Astrocyte of the cerebellum (primary cell): Measurements from ENCODE around the gene RPL37.
"Not testable (repeated sequence)": the region's sequence is repeated elsewhere in the genome, so short reads cannot be mapped to it uniquely, and the experiment has no call there.

Experiments
- DNase-seq: peaks from one replicate; pipeline ENCODE4 v3.0.0-alpha.2; 2011; ENCODE audit warnings: low read depth
- H3K4me3 ChIP-seq: 2 replicates; pipeline ENCODE4 v1.5.1; 2011; ENCODE audit warnings: mild to moderate bottlenecking, low read depth, low read length, moderate library complexity
- in situ Hi-C: cut with HindIII; loops from 2 replicates; pipeline ENCODE4 v1.10.0; 2017; ENCODE audit warnings: low sequenced_read_pairs
- TF ChIP-seq, protein P1 (sequence below): IDR thresholded peaks from 2 replicates; pipeline ENCODE4 v1.5.1; 2012; ENCODE audit warnings: low read length, low read depth, moderate library complexity, mild to moderate bottlenecking; ENCODE audit errors: missing control alignments

Gene RPL37

GRCh38 chr5:40873286-40873880 is 38.4 kb upstream of the RPL37 start:
- no peak for DNase-seq
- in situ Hi-C loops, result no loop called here
- TF ChIP-seq, protein P1, sequence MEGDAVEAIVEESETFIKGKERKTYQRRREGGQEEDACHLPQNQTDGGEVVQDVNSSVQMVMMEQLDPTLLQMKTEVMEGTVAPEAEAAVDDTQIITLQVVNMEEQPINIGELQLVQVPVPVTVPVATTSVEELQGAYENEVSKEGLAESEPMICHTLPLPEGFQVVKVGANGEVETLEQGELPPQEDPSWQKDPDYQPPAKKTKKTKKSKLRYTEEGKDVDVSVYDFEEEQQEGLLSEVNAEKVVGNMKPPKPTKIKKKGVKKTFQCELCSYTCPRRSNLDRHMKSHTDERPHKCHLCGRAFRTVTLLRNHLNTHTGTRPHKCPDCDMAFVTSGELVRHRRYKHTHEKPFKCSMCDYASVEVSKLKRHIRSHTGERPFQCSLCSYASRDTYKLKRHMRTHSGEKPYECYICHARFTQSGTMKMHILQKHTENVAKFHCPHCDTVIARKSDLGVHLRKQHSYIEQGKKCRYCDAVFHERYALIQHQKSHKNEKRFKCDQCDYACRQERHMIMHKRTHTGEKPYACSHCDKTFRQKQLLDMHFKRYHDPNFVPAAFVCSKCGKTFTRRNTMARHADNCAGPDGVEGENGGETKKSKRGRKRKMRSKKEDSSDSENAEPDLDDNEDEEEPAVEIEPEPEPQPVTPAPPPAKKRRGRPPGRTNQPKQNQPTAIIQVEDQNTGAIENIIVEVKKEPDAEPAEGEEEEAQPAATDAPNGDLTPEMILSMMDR, result no peak
- no peak overlapping the region for H3K4me3 ChIP-seq

- in situ Hi-C loops, H3K4me3 ChIP-seq, DNase-seq: not testable (repeated sequence)
Observed at GRCh38 chr5:40872253-40872652, 37.2 kb upstream of the RPL37 start.

DNA sequence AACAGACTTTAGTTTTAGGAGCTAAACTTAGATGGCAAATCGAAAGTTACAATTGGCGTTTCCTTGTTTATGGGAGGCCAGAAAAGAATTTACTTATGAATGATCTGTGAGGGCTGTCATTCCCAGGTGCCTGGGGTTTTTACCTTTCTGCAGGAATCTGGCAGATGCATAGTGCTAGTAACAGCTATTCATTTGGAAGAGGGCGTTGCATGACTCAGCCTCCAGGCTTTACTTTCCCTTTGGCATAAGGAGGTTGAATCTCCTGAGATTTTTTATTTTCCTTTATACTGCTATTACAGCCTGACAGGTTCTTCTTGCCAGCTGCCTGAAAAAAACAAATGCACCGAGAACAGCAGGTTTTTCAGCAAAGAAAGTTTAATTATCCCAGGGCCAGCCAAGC is 36.2 kb upstream of the RPL37 start:
- TF ChIP-seq, protein P1, result no peak
- no peak for DNase-seq
- H3K4me3 ChIP-seq, result no peak overlapping the region
- in situ Hi-C loops, result no loop called here

GRCh38 chr5:40869384-40869783 is 34.4 kb upstream of the RPL37 start:
- no peak for DNase-seq
- H3K4me3 ChIP-seq, result no peak overlapping the region
- in situ Hi-C loops, result no loop called here
- TF ChIP-seq, protein P1, result no peak

DNA sequence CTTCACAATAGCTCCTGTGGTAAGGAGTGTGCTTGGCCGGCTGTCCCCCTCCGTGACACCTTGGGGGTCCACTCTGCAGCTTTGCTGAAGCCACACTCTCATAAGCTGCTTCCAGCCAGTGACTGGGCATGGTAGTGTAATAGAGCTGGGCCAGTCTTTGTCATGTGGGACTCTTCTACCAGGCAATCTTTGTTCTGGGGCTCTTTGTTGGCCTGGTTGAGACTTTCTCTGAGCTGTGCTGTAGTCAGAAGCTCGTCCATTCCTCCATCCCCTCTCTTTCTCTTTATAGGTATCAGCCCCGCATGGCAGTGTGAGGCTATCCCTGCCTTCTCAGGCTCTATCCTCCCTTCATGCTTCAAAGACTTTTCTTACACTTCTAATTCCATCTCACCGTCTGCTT is 31.8 kb upstream of the RPL37 start:
- in situ Hi-C loops, result no loop called here
- TF ChIP-seq, protein P1, result no peak
- no peak overlapping the region for H3K4me3 ChIP-seq
- no peak for DNase-seq

DNA sequence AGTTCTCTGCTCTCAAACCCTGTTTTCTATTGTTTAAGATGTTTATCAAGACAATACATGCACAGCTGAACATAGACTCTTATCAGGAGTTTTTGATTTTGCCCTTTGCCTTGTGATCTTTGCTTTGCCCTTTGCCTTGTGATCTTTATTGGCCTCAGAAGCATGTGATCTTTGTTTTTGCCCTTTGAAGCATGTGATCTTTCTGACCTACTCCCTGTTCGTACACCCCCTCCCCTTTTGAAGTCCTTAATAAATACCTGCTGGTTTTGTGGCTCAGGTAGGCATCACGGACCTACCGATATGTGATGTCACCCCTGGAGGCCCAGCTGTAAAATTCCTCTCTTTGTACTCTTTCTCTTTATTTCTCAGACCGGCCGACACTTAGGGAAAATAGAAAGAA is 30.0 kb upstream of the RPL37 start:
- DNase-seq, H3K4me3 ChIP-seq, in situ Hi-C loops: not testable (repeated sequence)

DNA sequence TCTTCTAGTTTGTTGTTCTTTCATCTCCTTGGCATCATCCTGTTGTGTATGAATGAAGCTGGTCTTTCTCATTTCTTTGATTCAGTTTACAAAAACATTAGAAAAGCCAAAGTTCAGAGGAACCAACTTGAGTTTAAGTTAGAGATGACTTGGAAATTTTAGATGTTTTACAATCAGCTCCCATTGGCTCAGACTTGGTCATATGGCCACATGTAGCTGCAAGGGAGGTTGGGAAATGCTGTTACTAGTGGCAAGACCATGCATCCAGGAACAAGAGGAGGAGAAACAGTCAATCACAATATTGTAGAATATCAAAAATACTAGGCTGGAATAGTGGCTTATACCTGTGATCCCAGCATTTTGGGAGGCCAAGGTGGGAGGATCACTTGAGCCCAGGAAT is 25.7 kb upstream of the RPL37 start:
- in situ Hi-C loops, result no loop called here
- no peak for DNase-seq
- TF ChIP-seq, protein P1, result no peak
- H3K4me3 ChIP-seq, result no peak overlapping the region
